Testis (tissue), 2 donors: Measurements from ENCODE around the gene NPR2.

Experiments used
- CTCF ChIP-seq, 3 experiments: fragments of 450-650 bp in 2 of 3; fragments of 200-600 bp in 1 of 3; sonication (generic) in 1 of 3; IDR thresholded peaks; one replicate each; pipeline ENCODE4 v1.5.1; 2016 to 2019; ENCODE audit warnings: antibody characterized with exemption in 3 of 3, mild to moderate bottlenecking in 2 of 3, moderate library complexity in 1 of 3
- POLR2A ChIP-seq: fragments of 450-650 bp; IDR thresholded peaks from one replicate; pipeline ENCODE4 v1.6.1; 2017; ENCODE audit warnings: antibody characterized with exemption, mild to moderate bottlenecking, moderate library complexity

- no peak for TF ChIP-seq CTCF (IDR thresholded peaks at IDR 0.05)
- no peak for TF ChIP-seq POLR2A
Measured at GRCh38 chr9:35769763-35770162, 21.6 kb upstream of the NPR2 start.
